ENCODE measurements around the gene FGB. TPM values are rescaled to one million over a fixed set of nuclear protein-coding genes. Genes with fewer than 3 reads are reported as not detected.

Gene FGB
- total and polyA plus RNA-seq, 2 of the 13 experiments (the other 11 are each of a cell fraction or from before 2014, with no cell fraction given): 226 to 784 TPM

- TF ChIP-seq ZFP37 (CRISPR knock-in tag; IDR thresholded peaks at IDR 0.05; ENCODE audit: borderline replicate concordance): no peak
- no peak for TF ChIP-seq GZF1 (CRISPR knock-in tag; IDR thresholded peaks at IDR 0.05)
- peak; percentile 77 for TF ChIP-seq ONECUT2 (CRISPR knock-in tag; IDR thresholded peaks at IDR 0.05)
- TF ChIP-seq E2F1 (CRISPR knock-in tag; IDR thresholded peaks at IDR 0.05): no peak; the same call in 1 of the 2 replicates
- no peak for TF ChIP-seq EZH2 (conservative IDR thresholded peaks at IDR 0.05; ENCODE audit: low read depth, low read length)
- TF ChIP-seq HNF1A (IDR thresholded peaks at IDR 0.05; ENCODE audit: low read depth): peak; percentile 98
- TF ChIP-seq HNF1A (CRISPR knock-in tag; IDR thresholded peaks at IDR 0.05; ENCODE audit: borderline replicate concordance): peak; percentile 99
- no peak for TF ChIP-seq ZMAT3 (CRISPR knock-in tag; conservative IDR thresholded peaks at IDR 0.05)
- TF ChIP-seq ZNF720 (CRISPR knock-in tag; IDR thresholded peaks at IDR 0.05): no peak
- 0 out of 2 replicates have a peak, but pooled peaks have one; percentile 39 for TF ChIP-seq PRDM15 (CRISPR knock-in tag; IDR thresholded peaks at IDR 0.05)
- peak; percentile 66; the same call in 1 of the 2 replicates for TF ChIP-seq NAIF1 (CRISPR knock-in tag; IDR thresholded peaks at IDR 0.05; ENCODE audit: borderline replicate concordance)
- TF ChIP-seq ZFP62 (CRISPR knock-in tag; IDR thresholded peaks at IDR 0.05): no peak
- TF ChIP-seq ZNF367 (CRISPR knock-in tag; IDR thresholded peaks at IDR 0.05; ENCODE audit: borderline replicate concordance): no peak
- TF ChIP-seq ZNF326 (CRISPR knock-in tag; IDR thresholded peaks at IDR 0.05; ENCODE audit: borderline replicate concordance): no peak
- no peak for TF ChIP-seq ZNF605 (CRISPR knock-in tag; IDR thresholded peaks at IDR 0.05)
- no peak for TF ChIP-seq ZBTB37 (CRISPR knock-in tag; IDR thresholded peaks at IDR 0.05)
- no peak for TF ChIP-seq ZNF34 (CRISPR knock-in tag; IDR thresholded peaks at IDR 0.05; ENCODE audit: borderline replicate concordance)
- peak; percentile 41; the same call in 1 of the 2 replicates for TF ChIP-seq MBD4 (IDR thresholded peaks at IDR 0.05; ENCODE audit: borderline replicate concordance, low read length)
- peak; percentile 89 for TF ChIP-seq SAP130 (CRISPR knock-in tag; IDR thresholded peaks at IDR 0.05; ENCODE audit: low read depth)
Measured at GRCh38 chr4:154559494-154560418, 3.1 kb upstream of the FGB start (continued).
